Activated CD8-positive, alpha-beta T cell treated with anti-CD3 and anti-CD28 coated beads for 36 hours (primary cell): ENCODE measurements around the gene ARHGAP1. TPM values are rescaled to one million over a fixed set of nuclear protein-coding genes. Genes with fewer than 3 reads are reported as not detected.

Experiments
- ATAC-seq: fragments of 200-7000 bp; cut with Tn5 transposase; one replicate; pipeline ENCODE4 v1.10.0; 2021; ENCODE audit warnings: mild to moderate bottlenecking, moderate library complexity
- CTCF ChIA-PET: fragments of 350-600 bp; sonication (Branson Sonifier 250); formaldehyde crosslinking; loops from one replicate; lab custom pipeline; 2021; ENCODE audit warnings: antibody characterized with exemption; lab: Charles Lee
- POLR2A ChIA-PET: fragments of 350-600 bp; sonication (Branson Sonifier 250); formaldehyde crosslinking; loops from one replicate; lab custom pipeline; 2021; ENCODE audit warnings: antibody characterized with exemption; lab: Charles Lee
- DNase-seq: peaks from one replicate; pipeline ENCODE4 v3.0.0-alpha.2; 2020
- H3K27ac Mint-ChIP-seq: one replicate; pipeline ENCODE4 v1.8.0; 2021; ENCODE audit warnings: mild to moderate bottlenecking, mixed read lengths
- H3K27me3 Mint-ChIP-seq: one replicate; pipeline ENCODE4 v1.8.0; 2021; ENCODE audit warnings: mixed read lengths
- H3K36me3 Mint-ChIP-seq: one replicate; pipeline ENCODE4 v1.8.0; 2021; ENCODE audit warnings: low read depth, mixed read lengths
- H3K4me1 Mint-ChIP-seq: one replicate; pipeline ENCODE4 v1.8.0; 2021; ENCODE audit warnings: low read depth, mixed read lengths
- H3K4me3 Mint-ChIP-seq: one replicate; pipeline ENCODE4 v1.8.0; 2021; ENCODE audit warnings: mild to moderate bottlenecking, moderate library complexity, mixed read lengths
- H3K9me3 Mint-ChIP-seq: one replicate; pipeline ENCODE4 v1.8.0; 2021; ENCODE audit warnings: mixed read lengths
- CTCF ChIP-seq: fragments of 200-600 bp; IDR thresholded peaks from one replicate; pipeline ENCODE4 v1.8.0; 2022; ENCODE audit warnings: antibody characterized with exemption, mild to moderate bottlenecking
- intact Hi-C: fragments of 100-400 bp; cut with micrococcal nuclease; formaldehyde crosslinking; loops from one replicate; pipeline ENCODE4 v1.10.0; 2022
- total RNA-seq, 2 experiments: library from RNA; stranded (reverse); gene quantifications; one replicate each; pipeline ENCODE4 v1.2.3, GENCODE V29; 2021

ARHGAP1 gene
- total RNA-seq, 2 experiments from 2014 or later = 32.7 to 34.5 TPM

GRCh38 chr11:46678741-46679130 lies 21.7 kb downstream of the ARHGAP1 start:
- Mint-ChIP-seq H3K4me3 (no peak overlapping the region), H3K27ac (no peak overlapping the region), H3K9me3 (no peaks in the 10 kb centered on the region), H3K4me1 (peaks cover 31% of the 10 kb centered on the region), H3K36me3 (peaks cover 8% of the 10 kb centered on the region), H3K27me3 (no peaks in the 10 kb centered on the region)
- DNase-seq = no peak
- ATAC-seq = no peak
- intact Hi-C loops = no loop called here
- ChIA-PET CTCF (no interaction called here), POLR2A (interaction anchor here (1.7 kb wide), 1 partner anchor 15 kb away, joined by 4 read pairs; no protein-coding TSS in a partner anchor)
- TF ChIP-seq CTCF = no peak

GRCh38 chr11:46677991-46678740 lies 22.3 kb downstream of the ARHGAP1 start:
- intact Hi-C loops = no loop called here
- Mint-ChIP-seq H3K4me3 (no peak overlapping the region), H3K4me1 (peaks cover 34% of the 10 kb centered on the region), H3K27me3 (no peaks in the 10 kb centered on the region), H3K27ac (no peak overlapping the region), H3K9me3 (no peaks in the 10 kb centered on the region), H3K36me3 (peaks cover 8% of the 10 kb centered on the region)
- CTCF ChIA-PET = no interaction called here
- POLR2A ChIA-PET = interaction anchor here (1.2 to 1.7 kb wide), 2 partner anchors 9 to 16 kb away, joined by 3 to 4 read pairs; no protein-coding TSS in a partner anchor
- no peak for TF ChIP-seq CTCF
- peak; percentile 29 for ATAC-seq
- DNase-seq = no peak

GRCh38 chr11:46677169-46677568 lies 23.2 kb downstream of the ARHGAP1 start:
- Mint-ChIP-seq H3K4me1 (peaks cover 43% of the 10 kb centered on the region), H3K27me3 (no peaks in the 10 kb centered on the region), H3K4me3 (no peak overlapping the region), H3K36me3 (peaks cover 16% of the 10 kb centered on the region), H3K27ac (peak overlapping the region; percentile 12), H3K9me3 (no peaks in the 10 kb centered on the region)
- POLR2A ChIA-PET = interaction anchor here (1.2 kb wide), 1 partner anchor 8 kb away, joined by 3 read pairs; no protein-coding TSS in a partner anchor
- DNase-seq = no peak
- intact Hi-C loops = no loop called here
- no peak for ATAC-seq
- no peak for TF ChIP-seq CTCF
- CTCF ChIA-PET = no interaction called here

- Mint-ChIP-seq H3K4me3 (no peak overlapping the region), H3K27me3 (no peaks in the 10 kb centered on the region), H3K9me3 (no peaks in the 10 kb centered on the region), H3K27ac (peak overlapping the region; percentile 12), H3K36me3 (peaks cover 16% of the 10 kb centered on the region), H3K4me1 (peaks cover 49% of the 10 kb centered on the region)
- TF ChIP-seq CTCF = no peak
- CTCF ChIA-PET = interaction anchor here (0.7 kb wide), 1 partner anchor 17 kb away, joined by 4 read pairs; no protein-coding TSS in a partner anchor
- DNase-seq = no peak
- no peak for ATAC-seq
- intact Hi-C loops = no loop called here
- POLR2A ChIA-PET = no interaction called here
Measured at GRCh38 chr11:46676436-46677158, 23.8 kb downstream of the ARHGAP1 start.
